ENCODE results near the gene ISG15.

ISG15 gene

DNA sequence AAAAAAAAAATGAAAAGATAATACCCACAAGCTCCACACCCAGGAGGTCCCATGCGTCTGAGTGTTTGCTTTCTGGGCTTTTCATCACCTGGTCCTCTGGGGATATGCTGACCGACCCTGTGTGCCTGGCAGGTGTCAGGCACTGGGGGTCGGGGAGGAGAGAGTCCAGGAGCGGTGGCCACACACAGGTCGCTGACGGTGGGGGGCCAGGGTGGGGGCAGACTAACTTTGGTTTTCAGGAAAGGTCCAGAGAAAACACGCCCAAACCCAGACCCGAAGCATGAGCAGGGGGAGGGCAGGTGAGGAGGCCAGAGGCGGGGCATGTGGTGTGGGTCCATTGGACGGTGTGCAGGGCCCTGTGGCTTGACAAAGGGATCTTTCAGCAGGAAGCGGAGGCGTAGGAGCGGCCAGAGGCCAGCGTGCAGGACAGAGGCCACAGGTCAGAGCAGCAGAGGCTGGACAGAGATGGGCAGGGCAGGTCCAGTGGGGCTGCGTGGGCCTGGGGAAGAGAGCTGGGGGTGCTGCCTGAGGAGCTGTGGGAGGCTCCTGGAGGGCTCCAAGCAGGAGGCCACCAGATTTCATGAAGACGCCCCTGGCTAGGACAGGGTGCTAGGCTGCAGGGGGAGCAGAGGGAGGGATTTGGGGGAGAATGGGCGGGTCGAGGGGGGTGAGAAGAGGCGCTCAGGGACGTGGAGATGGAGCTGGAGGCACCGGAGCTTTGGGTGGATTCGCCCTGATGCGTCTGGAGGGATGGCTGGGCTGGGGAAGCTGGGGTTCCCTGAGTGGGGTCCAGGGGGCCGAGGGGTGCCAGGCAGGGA lies 45.0 kb downstream of the ISG15 start:
- FAIRE-seq = no peak
- TF ChIP-seq POLR2A (IDR thresholded peaks at IDR 0.05; ENCODE audit: low read depth, low read length) = no peak
- no peak for TF ChIP-seq TAF1 (IDR thresholded peaks at IDR 0.05; ENCODE audit: borderline replicate concordance, low read depth, low read length)
- TF ChIP-seq POLR2AphosphoS5 (IDR thresholded peaks at IDR 0.05; ENCODE audit: low read depth, low read length) = no peak
- no peak for DNase-seq (ENCODE audit: insufficient read length)

DNA sequence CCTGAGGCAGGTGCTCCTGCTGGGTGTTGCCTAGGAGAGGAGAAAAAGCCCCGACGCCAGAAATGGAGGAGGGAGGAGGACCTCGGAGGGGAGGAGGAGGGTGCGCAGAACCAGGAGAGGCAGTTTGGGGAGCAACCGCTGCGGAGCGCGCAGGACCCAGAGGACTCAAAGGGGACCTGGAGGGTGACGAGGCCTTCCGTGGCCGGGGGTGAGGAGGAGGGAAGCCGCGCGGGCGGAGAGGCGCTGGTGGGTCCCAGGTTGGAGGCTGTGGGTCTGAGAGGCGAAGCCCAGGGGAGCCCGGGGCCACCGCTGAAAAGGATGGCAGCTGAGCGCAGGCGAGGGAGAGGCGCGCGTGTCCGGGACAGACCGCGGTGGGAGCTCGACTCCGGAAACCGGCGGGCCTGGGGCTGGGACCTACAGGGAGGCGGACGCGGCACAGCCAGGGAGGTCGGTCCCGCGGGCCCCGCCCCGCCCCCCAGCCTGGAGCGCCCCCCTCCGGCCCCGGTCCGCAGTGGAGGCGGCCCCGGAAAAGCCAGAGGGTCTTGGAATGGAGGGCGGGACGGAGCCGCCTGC lies 45.7 kb downstream of the ISG15 start:
- FAIRE-seq = peak; percentile 76
- TF ChIP-seq POLR2AphosphoS5 (IDR thresholded peaks at IDR 0.05; ENCODE audit: low read depth, low read length) (no peak), TAF1 (IDR thresholded peaks at IDR 0.05; ENCODE audit: borderline replicate concordance, low read depth, low read length) (no peak), POLR2A (IDR thresholded peaks at IDR 0.05; ENCODE audit: low read depth, low read length) (no peak)

DNA sequence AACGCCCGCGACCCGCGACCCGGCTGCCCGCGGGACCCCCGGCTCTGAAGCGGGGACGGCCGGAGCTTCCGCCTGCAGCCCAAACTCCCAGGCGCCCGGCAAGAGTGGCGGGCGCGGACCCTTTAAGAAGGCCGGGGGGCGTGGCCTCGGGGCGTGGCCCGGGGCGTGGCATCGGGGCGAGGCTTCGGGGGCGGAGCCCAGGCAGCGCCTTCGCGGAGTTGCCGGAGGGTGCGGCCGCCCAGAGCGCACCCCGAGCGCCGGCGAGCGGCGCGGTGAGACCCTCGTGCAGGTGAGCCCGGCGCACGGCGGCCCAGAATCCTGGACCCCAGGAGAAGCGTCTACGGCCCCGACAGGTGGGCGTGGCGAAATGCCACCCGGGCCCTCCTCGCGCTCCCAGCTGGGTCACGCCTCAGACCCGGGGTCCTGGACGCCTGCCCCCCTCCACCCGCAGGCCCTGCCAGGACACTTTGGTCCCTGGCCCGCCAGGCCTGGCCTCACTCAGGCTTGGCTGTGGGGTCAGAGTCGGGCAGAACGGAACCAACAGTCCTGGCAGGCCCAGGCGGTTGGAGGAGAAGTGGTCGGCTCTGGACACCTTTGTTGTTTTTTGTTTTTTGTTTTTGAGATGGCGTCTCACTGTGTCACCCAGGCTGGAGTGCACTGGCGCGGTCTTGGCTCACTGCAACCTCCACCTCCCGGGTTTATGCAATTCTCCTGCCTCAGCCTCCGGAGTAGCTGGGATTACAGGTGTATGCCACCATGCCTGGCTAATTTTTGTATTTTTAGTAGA lies 46.4 kb downstream of the ISG15 start:
- TF ChIP-seq TAF1 (IDR thresholded peaks at IDR 0.05; ENCODE audit: borderline replicate concordance, low read depth, low read length) = no peak
- no peak for TF ChIP-seq POLR2A (IDR thresholded peaks at IDR 0.05; ENCODE audit: low read depth, low read length)
- TF ChIP-seq POLR2AphosphoS5 (IDR thresholded peaks at IDR 0.05; ENCODE audit: low read depth, low read length) = no peak
- FAIRE-seq (peak; percentile 86), DNase-seq (ENCODE audit: insufficient read length) (peak; percentile 99)

More for the DNA sequence above, 45.7 kb downstream of the ISG15 start:
- DNase-seq (ENCODE audit: insufficient read length) = no peak

DNA sequence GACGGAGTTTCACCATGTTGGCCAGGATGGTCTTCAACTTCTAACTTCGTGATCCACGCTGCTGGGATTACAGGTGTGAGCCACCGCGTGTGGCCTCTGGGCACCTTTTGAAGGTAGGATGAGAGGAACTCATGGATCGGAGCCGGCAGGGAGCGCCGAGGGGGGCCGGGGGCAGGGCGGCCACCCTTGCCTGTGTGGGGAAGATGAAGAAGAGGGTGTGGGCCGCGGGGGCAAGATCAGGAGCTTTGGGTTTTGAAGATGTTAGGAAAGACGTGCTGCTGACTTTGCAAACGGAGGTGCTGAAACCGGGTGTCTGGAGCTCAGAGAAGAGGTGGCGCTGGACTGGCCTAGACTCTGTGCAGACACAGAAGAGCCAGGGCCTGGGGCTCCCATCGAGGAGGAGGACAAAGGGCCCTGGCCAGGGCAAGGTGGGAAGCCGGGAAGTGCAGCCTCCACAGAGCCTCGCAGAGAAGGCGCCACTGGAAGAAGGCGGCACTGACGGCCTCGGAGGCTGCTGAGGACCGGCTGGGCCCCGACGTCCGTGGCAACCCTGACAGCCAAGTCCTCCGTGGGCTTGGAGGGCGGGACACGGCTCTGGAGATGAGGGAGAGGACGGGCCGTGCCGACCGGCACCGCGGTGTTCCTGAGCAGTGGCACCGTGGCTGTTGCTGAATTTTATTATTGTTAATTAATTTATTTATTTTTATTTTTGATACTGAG lies 47.1 kb downstream of the ISG15 start:
- FAIRE-seq = no peak
- TF ChIP-seq POLR2A (IDR thresholded peaks at IDR 0.05; ENCODE audit: low read depth, low read length) (no peak), TAF1 (IDR thresholded peaks at IDR 0.05; ENCODE audit: borderline replicate concordance, low read depth, low read length) (no peak), POLR2AphosphoS5 (IDR thresholded peaks at IDR 0.05; ENCODE audit: low read depth, low read length) (no peak)
- DNase-seq (ENCODE audit: insufficient read length) = no peak

DNA sequence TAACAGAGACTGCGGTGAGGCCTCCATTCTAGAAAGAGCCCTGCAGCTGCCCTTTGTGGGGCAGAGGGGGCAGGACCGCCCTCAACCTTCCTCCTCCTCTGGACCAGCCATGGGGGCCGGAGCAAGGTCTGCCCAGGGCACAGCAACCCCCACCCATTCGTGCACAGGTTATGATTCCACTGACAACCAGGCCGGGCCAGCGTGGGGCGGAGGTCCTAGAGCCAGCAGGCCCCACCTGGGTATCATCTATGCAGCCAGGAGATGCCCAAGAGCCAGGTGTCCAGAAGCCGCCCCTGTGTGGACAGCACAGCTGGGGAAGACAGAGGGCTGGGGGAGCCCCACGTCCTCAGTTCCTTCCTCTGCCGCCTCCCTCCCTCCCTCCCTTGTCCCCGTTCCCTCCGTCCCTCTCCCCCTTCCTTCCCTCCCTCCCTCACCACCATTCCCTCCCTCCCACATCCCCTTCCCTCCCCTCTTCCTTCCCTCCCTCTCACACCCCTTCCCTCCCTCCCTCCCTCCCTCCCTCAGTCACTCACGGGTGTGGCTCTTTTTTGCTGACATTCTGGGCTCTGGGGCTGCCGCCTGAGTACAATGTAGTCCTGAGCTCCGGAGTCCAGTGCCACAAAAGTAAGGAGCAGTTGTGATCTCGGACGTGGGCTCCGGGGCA lies 48.5 kb downstream of the ISG15 start:
- no peak for FAIRE-seq
- TF ChIP-seq TAF1 (IDR thresholded peaks at IDR 0.05; ENCODE audit: borderline replicate concordance, low read depth, low read length) (no peak), POLR2A (IDR thresholded peaks at IDR 0.05; ENCODE audit: low read depth, low read length) (no peak), POLR2AphosphoS5 (IDR thresholded peaks at IDR 0.05; ENCODE audit: low read depth, low read length) (no peak)
- DNase-seq (ENCODE audit: insufficient read length) = no peak

DNA sequence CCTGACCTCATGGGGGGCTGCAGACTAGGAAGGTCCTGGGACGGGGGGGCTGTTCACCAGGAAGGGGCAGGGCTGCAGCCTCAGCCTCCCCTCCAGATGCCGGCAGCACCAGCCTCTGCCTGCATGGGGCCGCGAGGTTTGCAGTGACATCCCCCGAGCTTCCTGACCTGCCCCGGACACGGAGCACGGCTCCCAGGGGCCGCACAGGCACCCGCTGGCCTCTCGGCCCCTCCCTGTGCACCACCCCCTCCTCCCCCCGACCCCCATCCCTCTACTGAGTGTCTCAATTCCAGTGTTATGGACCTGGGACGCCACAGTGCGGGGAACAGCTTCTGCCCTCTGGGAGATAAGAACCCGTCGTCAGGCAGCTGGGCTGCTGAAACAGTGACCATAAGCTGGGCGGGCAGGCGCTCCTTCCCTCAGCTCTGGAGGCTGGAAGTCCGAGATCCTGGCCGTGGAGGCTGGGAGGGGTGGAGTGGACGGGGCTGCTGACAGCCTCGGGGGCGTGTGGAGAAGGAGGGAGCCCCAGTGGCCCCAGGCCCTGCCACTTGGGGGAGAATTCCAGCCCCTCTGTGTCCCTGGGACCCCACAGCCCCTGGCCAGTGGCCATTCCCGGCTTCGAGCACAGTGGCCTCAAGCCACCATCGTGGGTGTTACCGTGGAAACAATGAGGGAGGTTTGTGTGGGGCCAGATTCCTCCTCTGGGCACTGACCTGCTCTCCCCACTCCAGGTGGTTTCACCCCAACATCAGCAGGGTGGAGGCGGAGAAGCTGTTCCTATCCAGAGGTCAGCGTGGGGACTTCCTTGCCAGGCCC lies 49.3 kb downstream of the ISG15 start:
- DNase-seq (ENCODE audit: insufficient read length) (no peak), FAIRE-seq (no peak)
- TF ChIP-seq POLR2A (IDR thresholded peaks at IDR 0.05; ENCODE audit: low read depth, low read length) (no peak), TAF1 (IDR thresholded peaks at IDR 0.05; ENCODE audit: borderline replicate concordance, low read depth, low read length) (no peak), POLR2AphosphoS5 (IDR thresholded peaks at IDR 0.05; ENCODE audit: low read depth, low read length) (no peak)

DNA sequence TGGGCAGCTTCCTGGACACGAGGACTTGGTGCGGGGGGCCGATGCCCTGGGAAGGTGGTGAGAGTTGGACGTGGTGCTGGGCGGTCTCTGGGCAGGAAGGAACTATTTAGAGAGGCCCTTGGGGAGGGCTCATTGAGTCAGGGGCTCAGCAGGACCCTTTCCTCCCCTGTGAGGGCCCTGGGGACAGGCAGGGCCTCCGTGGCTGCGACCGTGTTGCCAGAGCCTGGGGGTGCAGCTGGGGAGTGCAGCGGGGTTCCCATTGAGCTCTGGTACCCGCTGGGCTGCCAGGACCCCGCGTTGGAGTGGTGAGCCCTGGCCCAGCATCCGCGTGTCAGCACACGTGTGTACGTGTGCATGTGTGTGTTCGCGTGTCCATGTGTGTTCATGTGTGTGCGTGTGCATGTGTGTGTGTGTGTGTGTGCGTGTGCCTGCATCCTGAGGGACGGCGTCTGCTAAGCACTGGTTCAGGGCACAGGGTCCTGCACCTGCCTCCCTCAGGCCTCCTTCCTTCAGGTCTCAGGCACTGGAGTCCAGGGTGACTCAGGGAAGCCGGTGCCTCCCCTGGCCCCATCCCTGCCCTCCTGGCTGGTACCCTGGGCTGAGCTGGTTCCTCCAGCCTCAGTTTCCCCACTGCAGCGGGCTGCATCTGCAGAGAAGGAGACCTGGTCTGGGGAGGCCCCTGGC lies 50.1 kb downstream of the ISG15 start:
- peak; percentile 58 for FAIRE-seq
- no peak for DNase-seq (ENCODE audit: insufficient read length)
- no peak for TF ChIP-seq POLR2A (IDR thresholded peaks at IDR 0.05; ENCODE audit: low read depth, low read length)
- TF ChIP-seq TAF1 (IDR thresholded peaks at IDR 0.05; ENCODE audit: borderline replicate concordance, low read depth, low read length) = no peak
- TF ChIP-seq POLR2AphosphoS5 (IDR thresholded peaks at IDR 0.05; ENCODE audit: low read depth, low read length) = no peak
